HepG2 (cell line): Measurements from ENCODE around the gene MNX1. TPM values are rescaled to one million over a fixed set of nuclear protein-coding genes. Genes with fewer than 3 reads are reported as not detected.

Source experiments
- CHCHD3 ChIP-seq: sonication (generic); formaldehyde crosslinking; IDR thresholded peaks from 2 replicates; pipeline ENCODE4 v1.8.0; 2022; ENCODE audit warnings: mild to moderate bottlenecking, missing genetic modification reagents, moderate library complexity
- CREM ChIP-seq, 2 experiments: sonication (generic) in 1 of 2; formaldehyde crosslinking in 1 of 2; IDR thresholded peaks; 2 replicates each; pipeline versions ENCODE4 v1.4.0 to v1.6.1; 2016 to 2020; ENCODE audit warnings: antibody characterized with exemption in 1 of 2, mild to moderate bottlenecking in 1 of 2, missing genetic modification reagents in 1 of 2
- E2F1 ChIP-seq: sonication (generic); formaldehyde crosslinking; IDR thresholded peaks from 2 replicates; pipeline ENCODE4 v1.5.0; 2020; ENCODE audit warnings: missing genetic modification reagents
- HDAC2 ChIP-seq: sonication (generic); formaldehyde crosslinking; IDR thresholded peaks from 2 replicates; pipeline ENCODE4 v1.4.0; 2020; ENCODE audit warnings: missing genetic modification reagents
- NFKB2 ChIP-seq: sonication (generic); formaldehyde crosslinking; IDR thresholded peaks from 2 replicates; pipeline ENCODE4 v1.4.0; 2020; ENCODE audit warnings: missing genetic modification reagents, borderline replicate concordance
- PBX3 ChIP-seq: sonication (generic); formaldehyde crosslinking; IDR thresholded peaks from 2 replicates; pipeline ENCODE4 v1.8.1; 2023; ENCODE audit warnings: missing genetic modification reagents, inconsistent platforms, borderline replicate concordance
- REL ChIP-seq: sonication (generic); formaldehyde crosslinking; conservative IDR thresholded peaks from 2 replicates; pipeline ENCODE4 v1.8.0; 2022; ENCODE audit warnings: mild to moderate bottlenecking, missing genetic modification reagents, moderate library complexity
- RERE ChIP-seq: IDR thresholded peaks from 2 replicates; pipeline ENCODE4 v1.6.1; 2016; ENCODE audit warnings: low read depth, missing genetic modification reagents, missing compliant biosample characterization
- SP1 ChIP-seq, 2 experiments: fragments of 450-650 bp in 1 of 2; sonication (generic) in 1 of 2; formaldehyde crosslinking in 1 of 2; IDR thresholded peaks; 2 replicates each; pipeline versions ENCODE4 v1.4.0 to v1.6.1; 2016 to 2020; ENCODE audit warnings: missing genetic modification reagents in 1 of 2
- ZFY ChIP-seq: sonication (generic); formaldehyde crosslinking; IDR thresholded peaks from 2 replicates; pipeline ENCODE4 v1.4.0; 2020; ENCODE audit warnings: missing genetic modification reagents
- ZNF451 ChIP-seq: sonication (generic); formaldehyde crosslinking; IDR thresholded peaks from 2 replicates; pipeline ENCODE4 v1.5.0; 2020; ENCODE audit warnings: mild to moderate bottlenecking, missing genetic modification reagents
- ZNF530 ChIP-seq: sonication (generic); formaldehyde crosslinking; IDR thresholded peaks from 2 replicates; pipeline ENCODE4 v1.5.0; 2020; ENCODE audit warnings: low read depth, mild to moderate bottlenecking, missing genetic modification reagents
- ZNF816 ChIP-seq: sonication (generic); formaldehyde crosslinking; IDR thresholded peaks from 2 replicates; pipeline ENCODE4 v1.8.0; 2022; ENCODE audit warnings: missing genetic modification reagents, mild to moderate bottlenecking, borderline replicate concordance
- ZZZ3 ChIP-seq: sonication (generic); formaldehyde crosslinking; IDR thresholded peaks from 2 replicates; pipeline ENCODE4 v1.4.0; 2020; ENCODE audit warnings: missing genetic modification reagents, mild to moderate bottlenecking, borderline replicate concordance
- polyA plus RNA-seq, 8 experiments: library from polyadenylated mRNA; depleted of rRNA in 3 of 8; stranded (reverse) in 7 of 8; unstranded in 1 of 8; fragments of >200 nt; fragmentation: Illumina TruSeq in 4 of 8; extraction: Trizol in 4 of 8; gene quantifications; 2 replicates each; pipeline versions ENCODE4 v1.2.1 to v1.2.3, GENCODE V29; 2011 to 2016; ENCODE audit warnings: low read depth in 4 of 8, missing spikeins in 1 of 8, mixed read lengths in 1 of 8; ENCODE audit not compliant: insufficient read depth in 1 of 8
- total RNA-seq, 5 experiments: library from RNA; depleted of rRNA; stranded (reverse); fragments of >200 nt; fragmentation: Illumina TruSeq; extraction: Trizol; gene quantifications; 2 replicates each; pipeline ENCODE4 v1.2.3, GENCODE V29; 2016; ENCODE audit warnings: low read depth in 1 of 5
- TF ChIP-seq, protein P1 (sequence below): sonication (generic); formaldehyde crosslinking; IDR thresholded peaks from 2 replicates; pipeline ENCODE4 v1.5.0; 2020; ENCODE audit warnings: mild to moderate bottlenecking, missing genetic modification reagents, borderline replicate concordance

The MNX1 gene
- total and polyA plus RNA-seq, 2 of the 13 experiments (the other 11 are each of a cell fraction or from before 2014, with no cell fraction given): 0.94 to 6.1 TPM

- no peak for TF ChIP-seq CREM (IDR thresholded peaks at IDR 0.05)
- TF ChIP-seq CREM (CRISPR knock-in tag; IDR thresholded peaks at IDR 0.05): no peak
- TF ChIP-seq REL (CRISPR knock-in tag): 0 out of 2 replicates have a peak, but pooled peaks have one; percentile 40
- TF ChIP-seq RERE (CRISPR knock-in tag): no peak
- TF ChIP-seq SP1 (IDR thresholded peaks at IDR 0.05): no peak
- TF ChIP-seq SP1 (CRISPR knock-in tag; IDR thresholded peaks at IDR 0.05): peak; percentile 55; the same call in 1 of the 2 replicates
- TF ChIP-seq CHCHD3 (CRISPR knock-in tag): 0 out of 2 replicates have a peak, but pooled peaks have one; percentile 42
- TF ChIP-seq ZFY: peak; percentile 69
- no peak for TF ChIP-seq E2F1 (CRISPR knock-in tag)
- TF ChIP-seq ZNF451: 0 out of 2 replicates have a peak, but pooled peaks have one; percentile 14
- no peak for TF ChIP-seq PBX3 (CRISPR knock-in tag)
- TF ChIP-seq ZNF816: 0 out of 2 replicates have a peak, but pooled peaks have one; percentile 32
- TF ChIP-seq NFKB2 (CRISPR knock-in tag): no peak
- 0 out of 2 replicates have a peak, but pooled peaks have one; percentile 32 for TF ChIP-seq ZZZ3
- TF ChIP-seq ZNF530 (CRISPR knock-in tag): no peak
- no peak for TF ChIP-seq HDAC2 (CRISPR knock-in tag)
- TF ChIP-seq, protein P1, sequence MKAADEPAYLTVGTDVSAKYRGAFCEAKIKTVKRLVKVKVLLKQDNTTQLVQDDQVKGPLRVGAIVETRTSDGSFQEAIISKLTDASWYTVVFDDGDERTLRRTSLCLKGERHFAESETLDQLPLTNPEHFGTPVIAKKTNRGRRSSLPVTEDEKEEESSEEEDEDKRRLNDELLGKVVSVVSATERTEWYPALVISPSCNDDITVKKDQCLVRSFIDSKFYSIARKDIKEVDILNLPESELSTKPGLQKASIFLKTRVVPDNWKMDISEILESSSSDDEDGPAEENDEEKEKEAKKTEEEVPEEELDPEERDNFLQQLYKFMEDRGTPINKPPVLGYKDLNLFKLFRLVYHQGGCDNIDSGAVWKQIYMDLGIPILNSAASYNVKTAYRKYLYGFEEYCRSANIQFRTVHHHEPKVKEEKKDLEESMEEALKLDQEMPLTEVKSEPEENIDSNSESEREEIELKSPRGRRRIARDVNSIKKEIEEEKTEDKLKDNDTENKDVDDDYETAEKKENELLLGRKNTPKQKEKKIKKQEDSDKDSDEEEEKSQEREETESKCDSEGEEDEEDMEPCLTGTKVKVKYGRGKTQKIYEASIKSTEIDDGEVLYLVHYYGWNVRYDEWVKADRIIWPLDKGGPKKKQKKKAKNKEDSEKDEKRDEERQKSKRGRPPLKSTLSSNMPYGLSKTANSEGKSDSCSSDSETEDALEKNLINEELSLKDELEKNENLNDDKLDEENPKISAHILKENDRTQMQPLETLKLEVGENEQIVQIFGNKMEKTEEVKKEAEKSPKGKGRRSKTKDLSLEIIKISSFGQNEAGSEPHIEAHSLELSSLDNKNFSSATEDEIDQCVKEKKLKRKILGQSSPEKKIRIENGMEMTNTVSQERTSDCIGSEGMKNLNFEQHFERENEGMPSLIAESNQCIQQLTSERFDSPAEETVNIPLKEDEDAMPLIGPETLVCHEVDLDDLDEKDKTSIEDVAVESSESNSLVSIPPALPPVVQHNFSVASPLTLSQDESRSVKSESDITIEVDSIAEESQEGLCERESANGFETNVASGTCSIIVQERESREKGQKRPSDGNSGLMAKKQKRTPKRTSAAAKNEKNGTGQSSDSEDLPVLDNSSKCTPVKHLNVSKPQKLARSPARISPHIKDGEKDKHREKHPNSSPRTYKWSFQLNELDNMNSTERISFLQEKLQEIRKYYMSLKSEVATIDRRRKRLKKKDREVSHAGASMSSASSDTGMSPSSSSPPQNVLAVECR: peak; percentile 40; the same call in 1 of the 2 replicates
Observed at GRCh38 chr7:157010588-157011332, at the start of gene MNX1 (continued).
